HEK293 (cell line): ENCODE results near the gene NCOA3.

Source experiments
- CTCF ChIA-PET: fragments of 350-600 bp; formaldehyde crosslinking; extraction: SDS; loops from one replicate; lab custom pipeline; 2021; ENCODE audit warnings: antibody characterized with exemption; lab: Yijun Ruan, JAX
- POLR2A ChIA-PET: fragments of 300-600 bp; formaldehyde crosslinking; extraction: SDS; loops from one replicate; lab custom pipeline; 2020; ENCODE audit warnings: antibody characterized with exemption, inconsistent platforms; lab: Yijun Ruan, JAX
- H3K27ac ChIP-seq: fragments of 200-500 bp; sonication (Bioruptor generic); 2 replicates; pipeline ENCODE4 v1.5.1; 2014; ENCODE audit warnings: low read depth, low read length, control low read depth, inconsistent platforms; ENCODE audit errors: extremely low read depth
- H3K36me3 ChIP-seq, 2 experiments: fragments of 200-500 bp in 1 of 2; sonication (Bioruptor generic) in 1 of 2; 1 replicate in 1 of 2; 2 replicates in 1 of 2; pipeline ENCODE4 v1.5.1; 2014 to 2017; ENCODE audit warnings: inconsistent platforms in 2 of 2, low read length in 2 of 2; ENCODE audit not compliant: control insufficient read depth in 2 of 2, insufficient read depth in 1 of 2
- H3K4me1 ChIP-seq: fragments of 200-500 bp; sonication (Bioruptor generic); 2 replicates; pipeline ENCODE4 v1.5.1; 2014; ENCODE audit warnings: mild to moderate bottlenecking, low read length, inconsistent platforms; ENCODE audit not compliant: control insufficient read depth, insufficient read depth
- H3K4me3 ChIP-seq: 2 replicates; pipeline ENCODE4 v1.5.1; 2011; ENCODE audit warnings: low read depth, mild to moderate bottlenecking, control low read depth, low read length, moderate library complexity
- H3K9me3 ChIP-seq: fragments of 200-500 bp; sonication (Bioruptor generic); 2 replicates; pipeline ENCODE4 v1.5.1; 2014; ENCODE audit warnings: low read depth, low read length, inconsistent platforms; ENCODE audit not compliant: control insufficient read depth, insufficient read depth
- EGR2 ChIP-seq: fragments of 450-650 bp; formaldehyde crosslinking; IDR thresholded peaks from 2 replicates; pipeline ENCODE4 v1.5.1; 2016; ENCODE audit warnings: low read depth, missing biosample characterization, missing genetic modification characterization
- GLIS1 ChIP-seq: fragments of 450-650 bp; formaldehyde crosslinking; IDR thresholded peaks from 2 replicates; pipeline ENCODE4 v1.5.1; 2016; ENCODE audit warnings: missing biosample characterization, missing genetic modification characterization
- SP7 ChIP-seq: fragments of 450-650 bp; formaldehyde crosslinking; IDR thresholded peaks from 2 replicates; pipeline ENCODE4 v1.5.1; 2016; ENCODE audit warnings: missing biosample characterization, missing genetic modification characterization
- YY2 ChIP-seq: fragments of 450-650 bp; formaldehyde crosslinking; IDR thresholded peaks from 2 replicates; pipeline ENCODE4 v1.5.1; 2016; ENCODE audit warnings: missing biosample characterization, missing genetic modification characterization
- ZFHX2 ChIP-seq: fragments of 450-650 bp; formaldehyde crosslinking; conservative IDR thresholded peaks from 2 replicates; pipeline ENCODE4 v1.5.1; 2016; ENCODE audit warnings: missing biosample characterization, missing genetic modification characterization
- ZFP69B ChIP-seq: fragments of 450-650 bp; formaldehyde crosslinking; IDR thresholded peaks from 2 replicates; pipeline ENCODE4 v1.5.1; 2016; ENCODE audit warnings: missing biosample characterization, missing genetic modification characterization
- ZNF155 ChIP-seq: fragments of 450-650 bp; formaldehyde crosslinking; IDR thresholded peaks from 2 replicates; pipeline ENCODE4 v1.5.1; 2016; ENCODE audit warnings: missing biosample characterization, missing genetic modification characterization
- ZNF302 ChIP-seq: fragments of 450-650 bp; formaldehyde crosslinking; IDR thresholded peaks from 2 replicates; pipeline ENCODE4 v1.5.1; 2016; ENCODE audit warnings: missing biosample characterization, missing genetic modification characterization, low read depth
- ZNF366 ChIP-seq: fragments of 450-650 bp; formaldehyde crosslinking; conservative IDR thresholded peaks from 2 replicates; pipeline ENCODE4 v1.5.1; 2016; ENCODE audit warnings: missing biosample characterization, missing genetic modification characterization
- ZNF394 ChIP-seq: fragments of 450-650 bp; formaldehyde crosslinking; IDR thresholded peaks from 2 replicates; pipeline ENCODE4 v1.5.1; 2016; ENCODE audit warnings: missing biosample characterization, missing genetic modification characterization, mild to moderate bottlenecking, moderate library complexity, borderline replicate concordance
- ZNF626 ChIP-seq: fragments of 450-650 bp; sonication (Bioruptor Pico); formaldehyde crosslinking; IDR thresholded peaks from 2 replicates; pipeline ENCODE4 v1.5.1; 2018; ENCODE audit warnings: missing biosample characterization, missing genetic modification characterization, inconsistent platforms
- ZNF747 ChIP-seq: fragments of 450-650 bp; formaldehyde crosslinking; IDR thresholded peaks from 2 replicates; pipeline ENCODE4 v1.5.1; 2016; ENCODE audit warnings: missing biosample characterization, missing genetic modification characterization
- TF ChIP-seq, protein P1 (sequence below): fragments of 450-650 bp; formaldehyde crosslinking; conservative IDR thresholded peaks from 2 replicates; pipeline ENCODE4 v1.5.1; 2016; ENCODE audit warnings: low read depth, missing biosample characterization, missing genetic modification characterization
- TF ChIP-seq, protein P2 (sequence below): fragments of 450-650 bp; formaldehyde crosslinking; IDR thresholded peaks from 2 replicates; pipeline ENCODE4 v1.5.1; 2016; ENCODE audit warnings: missing biosample characterization, missing genetic modification characterization, borderline replicate concordance
- TF ChIP-seq, protein P3 (sequence below): fragments of 450-650 bp; formaldehyde crosslinking; IDR thresholded peaks from 2 replicates; pipeline ENCODE4; 2016; ENCODE audit warnings: missing biosample characterization, missing genetic modification characterization
- TF ChIP-seq, protein P4 (sequence below): fragments of 450-650 bp; formaldehyde crosslinking; IDR thresholded peaks from 2 replicates; pipeline ENCODE4 v1.5.1; 2016; ENCODE audit warnings: missing biosample characterization, missing genetic modification characterization
- TF ChIP-seq, protein P5 (sequence below): fragments of 450-650 bp; formaldehyde crosslinking; IDR thresholded peaks from 2 replicates; pipeline ENCODE4 v1.5.1; 2017; ENCODE audit warnings: missing biosample characterization, missing genetic modification characterization

Gene NCOA3

DNA sequence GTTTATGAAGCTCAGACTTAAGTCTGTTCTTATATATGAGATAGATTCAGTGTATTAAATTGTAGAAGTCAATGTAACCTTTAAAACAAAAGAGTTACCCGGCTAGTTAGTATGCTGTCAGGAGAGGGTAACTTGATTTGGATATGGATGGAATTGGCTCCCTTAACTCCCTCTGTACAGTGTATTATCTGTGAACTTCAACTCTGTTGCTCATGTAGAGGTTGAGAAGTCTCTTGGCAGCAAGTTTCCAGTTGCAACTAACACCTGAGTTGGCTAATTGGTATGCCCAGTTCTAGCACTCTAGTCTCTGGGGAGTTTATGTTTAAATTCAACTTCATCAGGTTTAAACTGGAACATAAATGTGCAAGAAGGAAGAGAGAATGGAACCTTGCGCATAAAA is 111.0 kb downstream of the NCOA3 start (continued):
- TF ChIP-seq, protein P1, sequence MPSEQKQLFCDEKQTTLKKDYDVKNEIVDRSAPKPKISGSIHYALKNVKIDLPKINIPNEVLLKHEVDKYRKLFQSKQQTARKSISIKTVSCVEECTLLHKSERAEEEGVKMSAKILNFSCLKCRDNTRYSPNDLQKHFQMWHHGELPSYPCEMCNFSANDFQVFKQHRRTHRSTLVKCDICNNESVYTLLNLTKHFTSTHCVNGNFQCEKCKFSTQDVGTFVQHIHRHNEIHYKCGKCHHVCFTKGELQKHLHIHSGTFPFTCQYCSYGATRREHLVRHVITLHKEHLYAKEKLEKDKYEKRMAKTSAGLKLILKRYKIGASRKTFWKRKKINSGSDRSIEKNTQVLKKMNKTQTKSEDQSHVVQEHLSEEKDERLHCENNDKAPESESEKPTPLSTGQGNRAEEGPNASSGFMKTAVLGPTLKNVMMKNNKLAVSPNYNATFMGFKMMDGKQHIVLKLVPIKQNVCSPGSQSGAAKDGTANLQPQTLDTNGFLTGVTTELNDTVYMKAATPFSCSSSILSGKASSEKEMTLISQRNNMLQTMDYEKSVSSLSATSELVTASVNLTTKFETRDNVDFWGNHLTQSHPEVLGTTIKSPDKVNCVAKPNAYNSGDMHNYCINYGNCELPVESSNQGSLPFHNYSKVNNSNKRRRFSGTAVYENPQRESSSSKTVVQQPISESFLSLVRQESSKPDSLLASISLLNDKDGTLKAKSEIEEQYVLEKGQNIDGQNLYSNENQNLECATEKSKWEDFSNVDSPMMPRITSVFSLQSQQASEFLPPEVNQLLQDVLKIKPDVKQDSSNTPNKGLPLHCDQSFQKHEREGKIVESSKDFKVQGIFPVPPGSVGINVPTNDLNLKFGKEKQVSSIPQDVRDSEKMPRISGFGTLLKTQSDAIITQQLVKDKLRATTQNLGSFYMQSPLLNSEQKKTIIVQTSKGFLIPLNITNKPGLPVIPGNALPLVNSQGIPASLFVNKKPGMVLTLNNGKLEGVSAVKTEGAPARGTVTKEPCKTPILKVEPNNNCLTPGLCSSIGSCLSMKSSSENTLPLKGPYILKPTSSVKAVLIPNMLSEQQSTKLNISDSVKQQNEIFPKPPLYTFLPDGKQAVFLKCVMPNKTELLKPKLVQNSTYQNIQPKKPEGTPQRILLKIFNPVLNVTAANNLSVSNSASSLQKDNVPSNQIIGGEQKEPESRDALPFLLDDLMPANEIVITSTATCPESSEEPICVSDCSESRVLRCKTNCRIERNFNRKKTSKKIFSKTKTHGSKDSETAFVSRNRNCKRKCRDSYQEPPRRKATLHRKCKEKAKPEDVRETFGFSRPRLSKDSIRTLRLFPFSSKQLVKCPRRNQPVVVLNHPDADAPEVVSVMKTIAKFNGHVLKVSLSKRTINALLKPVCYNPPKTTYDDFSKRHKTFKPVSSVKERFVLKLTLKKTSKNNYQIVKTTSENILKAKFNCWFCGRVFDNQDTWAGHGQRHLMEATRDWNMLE (tag by site-specific recombination) = no peak
- TF ChIP-seq ZNF302 (tag by site-specific recombination) = no peak
- TF ChIP-seq, protein P2, sequence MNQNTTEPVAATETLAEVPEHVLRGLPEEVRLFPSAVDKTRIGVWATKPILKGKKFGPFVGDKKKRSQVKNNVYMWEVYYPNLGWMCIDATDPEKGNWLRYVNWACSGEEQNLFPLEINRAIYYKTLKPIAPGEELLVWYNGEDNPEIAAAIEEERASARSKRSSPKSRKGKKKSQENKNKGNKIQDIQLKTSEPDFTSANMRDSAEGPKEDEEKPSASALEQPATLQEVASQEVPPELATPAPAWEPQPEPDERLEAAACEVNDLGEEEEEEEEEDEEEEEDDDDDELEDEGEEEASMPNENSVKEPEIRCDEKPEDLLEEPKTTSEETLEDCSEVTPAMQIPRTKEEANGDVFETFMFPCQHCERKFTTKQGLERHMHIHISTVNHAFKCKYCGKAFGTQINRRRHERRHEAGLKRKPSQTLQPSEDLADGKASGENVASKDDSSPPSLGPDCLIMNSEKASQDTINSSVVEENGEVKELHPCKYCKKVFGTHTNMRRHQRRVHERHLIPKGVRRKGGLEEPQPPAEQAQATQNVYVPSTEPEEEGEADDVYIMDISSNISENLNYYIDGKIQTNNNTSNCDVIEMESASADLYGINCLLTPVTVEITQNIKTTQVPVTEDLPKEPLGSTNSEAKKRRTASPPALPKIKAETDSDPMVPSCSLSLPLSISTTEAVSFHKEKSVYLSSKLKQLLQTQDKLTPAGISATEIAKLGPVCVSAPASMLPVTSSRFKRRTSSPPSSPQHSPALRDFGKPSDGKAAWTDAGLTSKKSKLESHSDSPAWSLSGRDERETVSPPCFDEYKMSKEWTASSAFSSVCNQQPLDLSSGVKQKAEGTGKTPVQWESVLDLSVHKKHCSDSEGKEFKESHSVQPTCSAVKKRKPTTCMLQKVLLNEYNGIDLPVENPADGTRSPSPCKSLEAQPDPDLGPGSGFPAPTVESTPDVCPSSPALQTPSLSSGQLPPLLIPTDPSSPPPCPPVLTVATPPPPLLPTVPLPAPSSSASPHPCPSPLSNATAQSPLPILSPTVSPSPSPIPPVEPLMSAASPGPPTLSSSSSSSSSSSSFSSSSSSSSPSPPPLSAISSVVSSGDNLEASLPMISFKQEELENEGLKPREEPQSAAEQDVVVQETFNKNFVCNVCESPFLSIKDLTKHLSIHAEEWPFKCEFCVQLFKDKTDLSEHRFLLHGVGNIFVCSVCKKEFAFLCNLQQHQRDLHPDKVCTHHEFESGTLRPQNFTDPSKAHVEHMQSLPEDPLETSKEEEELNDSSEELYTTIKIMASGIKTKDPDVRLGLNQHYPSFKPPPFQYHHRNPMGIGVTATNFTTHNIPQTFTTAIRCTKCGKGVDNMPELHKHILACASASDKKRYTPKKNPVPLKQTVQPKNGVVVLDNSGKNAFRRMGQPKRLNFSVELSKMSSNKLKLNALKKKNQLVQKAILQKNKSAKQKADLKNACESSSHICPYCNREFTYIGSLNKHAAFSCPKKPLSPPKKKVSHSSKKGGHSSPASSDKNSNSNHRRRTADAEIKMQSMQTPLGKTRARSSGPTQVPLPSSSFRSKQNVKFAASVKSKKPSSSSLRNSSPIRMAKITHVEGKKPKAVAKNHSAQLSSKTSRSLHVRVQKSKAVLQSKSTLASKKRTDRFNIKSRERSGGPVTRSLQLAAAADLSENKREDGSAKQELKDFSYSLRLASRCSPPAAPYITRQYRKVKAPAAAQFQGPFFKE (tag by site-specific recombination) = no peak
- no peak for TF ChIP-seq GLIS1 (tag by site-specific recombination)
- no peak for TF ChIP-seq ZFP69B (tag by site-specific recombination)
- no peak for TF ChIP-seq EGR2 (tag by site-specific recombination)
- no peak for TF ChIP-seq ZNF747 (tag by site-specific recombination)
- TF ChIP-seq ZFHX2 (tag by site-specific recombination) = no peak
- no peak for TF ChIP-seq ZNF626 (tag by site-specific recombination)
- TF ChIP-seq, all 188 proteins: peak for 0

DNA sequence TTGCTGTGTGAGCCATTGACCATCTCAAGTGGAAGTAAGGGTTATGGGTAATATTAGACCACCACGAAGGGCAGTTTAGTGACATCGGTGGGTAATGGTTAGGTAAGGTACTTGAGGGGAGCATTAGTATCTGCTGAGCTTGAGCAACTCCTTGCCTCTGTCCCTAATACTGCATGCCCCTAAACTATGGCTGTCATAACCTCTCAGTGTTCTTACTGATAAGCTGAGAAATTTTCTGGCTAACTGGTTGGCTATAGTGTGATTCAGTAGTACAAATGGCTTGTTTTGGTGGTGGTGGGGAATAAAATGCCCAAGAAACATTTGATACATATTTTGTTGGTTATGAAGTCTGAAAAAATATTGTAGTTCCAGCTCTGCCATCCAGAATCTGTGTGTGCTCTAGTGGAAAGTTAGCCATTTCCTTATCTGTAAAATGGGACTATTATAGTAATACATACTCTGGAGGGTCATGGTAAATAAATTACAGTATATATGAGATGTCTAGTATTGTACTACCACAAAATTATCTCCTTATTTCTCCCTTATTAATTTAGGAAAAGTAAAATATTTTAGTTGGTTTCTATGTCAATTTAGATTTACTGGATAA is 113.1 kb downstream of the NCOA3 start:
- ChIA-PET CTCF (interaction anchor here (0.6 to 1.8 kb wide), 5 partner anchors 135 to 1005 kb away, joined by 3 to 5 read pairs (median 4); no protein-coding TSS in a partner anchor), POLR2A (no interaction called here)
- Histone ChIP-seq H3K4me1 (no peaks in the 10 kb centered on the region), H3K27ac (no peak overlapping the region), H3K36me3 (no peaks in the 10 kb centered on the region), H3K9me3 (no peaks in the 10 kb centered on the region), H3K4me3 (no peak overlapping the region)
- TF ChIP-seq, protein P3, sequence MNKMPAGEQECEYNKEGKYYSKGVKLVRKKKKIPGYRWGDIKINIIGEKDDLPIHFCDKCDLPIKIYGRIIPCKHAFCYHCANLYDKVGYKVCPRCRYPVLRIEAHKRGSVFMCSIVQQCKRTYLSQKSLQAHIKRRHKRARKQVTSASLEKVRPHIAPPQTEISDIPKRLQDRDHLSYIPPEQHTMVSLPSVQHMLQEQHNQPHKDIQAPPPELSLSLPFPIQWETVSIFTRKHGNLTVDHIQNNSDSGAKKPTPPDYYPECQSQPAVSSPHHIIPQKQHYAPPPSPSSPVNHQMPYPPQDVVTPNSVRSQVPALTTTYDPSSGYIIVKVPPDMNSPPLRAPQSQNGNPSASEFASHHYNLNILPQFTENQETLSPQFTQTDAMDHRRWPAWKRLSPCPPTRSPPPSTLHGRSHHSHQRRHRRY (tag by site-specific recombination) = no peak
- TF ChIP-seq ZNF366 (tag by site-specific recombination) (no peak), ZNF155 (tag by site-specific recombination) (no peak), YY2 (tag by site-specific recombination) (no peak), SP7 (no peak), ZNF394 (no peak)
- TF ChIP-seq, protein P4, sequence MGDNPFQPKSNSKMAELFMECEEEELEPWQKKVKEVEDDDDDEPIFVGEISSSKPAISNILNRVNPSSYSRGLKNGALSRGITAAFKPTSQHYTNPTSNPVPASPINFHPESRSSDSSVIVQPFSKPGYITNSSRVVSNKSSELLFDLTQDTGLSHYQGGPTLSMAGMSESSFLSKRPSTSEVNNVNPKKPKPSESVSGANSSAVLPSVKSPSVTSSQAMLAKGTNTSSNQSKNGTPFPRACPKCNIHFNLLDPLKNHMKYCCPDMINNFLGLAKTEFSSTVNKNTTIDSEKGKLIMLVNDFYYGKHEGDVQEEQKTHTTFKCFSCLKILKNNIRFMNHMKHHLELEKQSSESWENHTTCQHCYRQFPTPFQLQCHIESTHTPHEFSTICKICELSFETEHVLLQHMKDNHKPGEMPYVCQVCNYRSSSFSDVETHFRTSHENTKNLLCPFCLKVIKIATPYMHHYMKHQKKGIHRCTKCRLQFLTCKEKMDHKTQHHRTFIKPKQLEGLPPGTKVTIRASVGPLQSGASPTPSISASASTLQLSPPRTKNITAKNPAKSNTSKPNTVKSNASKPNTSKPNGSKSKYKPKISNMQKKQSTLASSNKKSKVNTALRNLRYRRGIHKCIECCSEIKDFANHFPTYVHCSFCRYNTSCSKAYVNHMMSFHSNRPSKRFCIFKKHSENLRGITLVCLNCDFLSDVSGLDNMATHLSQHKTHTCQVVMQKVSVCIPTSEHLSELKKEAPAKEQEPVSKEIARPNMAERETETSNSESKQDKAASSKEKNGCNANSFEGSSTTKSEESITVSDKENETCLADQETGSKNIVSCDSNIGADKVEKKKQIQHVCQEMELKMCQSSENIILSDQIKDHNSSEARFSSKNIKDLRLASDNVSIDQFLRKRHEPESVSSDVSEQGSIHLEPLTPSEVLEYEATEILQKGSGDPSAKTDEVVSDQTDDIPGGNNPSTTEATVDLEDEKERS (tag by site-specific recombination) = no peak
- TF ChIP-seq, protein P5, sequence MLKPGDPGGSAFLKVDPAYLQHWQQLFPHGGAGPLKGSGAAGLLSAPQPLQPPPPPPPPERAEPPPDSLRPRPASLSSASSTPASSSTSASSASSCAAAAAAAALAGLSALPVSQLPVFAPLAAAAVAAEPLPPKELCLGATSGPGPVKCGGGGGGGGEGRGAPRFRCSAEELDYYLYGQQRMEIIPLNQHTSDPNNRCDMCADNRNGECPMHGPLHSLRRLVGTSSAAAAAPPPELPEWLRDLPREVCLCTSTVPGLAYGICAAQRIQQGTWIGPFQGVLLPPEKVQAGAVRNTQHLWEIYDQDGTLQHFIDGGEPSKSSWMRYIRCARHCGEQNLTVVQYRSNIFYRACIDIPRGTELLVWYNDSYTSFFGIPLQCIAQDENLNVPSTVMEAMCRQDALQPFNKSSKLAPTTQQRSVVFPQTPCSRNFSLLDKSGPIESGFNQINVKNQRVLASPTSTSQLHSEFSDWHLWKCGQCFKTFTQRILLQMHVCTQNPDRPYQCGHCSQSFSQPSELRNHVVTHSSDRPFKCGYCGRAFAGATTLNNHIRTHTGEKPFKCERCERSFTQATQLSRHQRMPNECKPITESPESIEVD (tag by site-specific recombination) = no peak
